ENCODE results near the gene RASGRP2. TPM values are rescaled to one million over a fixed set of nuclear protein-coding genes. Genes with fewer than 3 reads are reported as not detected.
A peak's percentile ranks its signal among the peaks of the same experiment; 100 is the strongest.

Gene RASGRP2
- total and polyA plus RNA-seq, 2 experiments from 2014 or later, result 30.1 to 50.4 TPM

DNA sequence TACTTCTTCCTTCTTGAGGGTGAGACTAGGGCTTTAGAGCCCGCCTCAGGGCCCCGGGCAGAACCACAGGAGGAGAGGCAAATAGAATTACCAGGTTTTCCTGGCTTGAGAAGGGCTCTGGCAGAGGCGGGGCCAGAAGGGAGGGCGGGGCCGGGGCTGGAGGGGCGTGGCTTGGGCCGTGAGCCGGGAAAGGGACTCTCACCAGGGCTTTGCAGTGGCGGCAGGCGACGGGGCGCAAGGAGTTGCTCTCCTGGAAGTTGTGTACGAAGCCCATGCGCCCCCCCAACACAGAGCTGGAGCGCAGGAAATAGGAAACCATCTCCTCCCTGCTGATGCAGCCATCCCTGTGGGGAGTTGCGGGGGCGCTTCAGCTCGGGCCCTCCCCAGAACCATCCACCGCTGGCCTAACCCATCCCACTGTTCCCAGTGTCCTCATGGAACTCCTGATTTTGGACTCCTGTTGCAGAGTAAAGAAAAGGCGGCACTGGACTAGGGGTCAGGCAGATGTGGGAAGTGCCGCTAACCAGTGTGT, 14.0 kb downstream of the RASGRP2 start:
- peak overlapping the region; percentile 87 for H2AFZ ChIP-seq
- no peaks in the 10 kb centered on the region for H3K36me3 ChIP-seq (ENCODE audit: insufficient read depth)
- Mint-ChIP-seq H3K27me3 (ENCODE audit: insufficient read depth, low read depth, poor library complexity) (peaks cover 19% of the 10 kb centered on the region), H3K27ac (0 out of 2 replicates have a peak overlapping the region, but pooled peaks have one; percentile 78), H3K4me3 (peak overlapping the region; percentile 61), H3K4me1 (peaks cover 49% of the 10 kb centered on the region), H3K9me3 (no peaks in the 10 kb centered on the region; the same call in 2 of the 3 replicates), H3K36me3 (ENCODE audit: low read depth) (peaks cover 41% of the 10 kb centered on the region)
- DNase-seq (ENCODE audit: low spot score) (peak; percentile 89), ATAC-seq (peak; percentile 85)
- H3K27ac ChIP-seq (ENCODE audit: low read depth), result peak overlapping the region; percentile 7; the same call in 1 of the 2 replicates
- TF ChIP-seq, protein P1, sequence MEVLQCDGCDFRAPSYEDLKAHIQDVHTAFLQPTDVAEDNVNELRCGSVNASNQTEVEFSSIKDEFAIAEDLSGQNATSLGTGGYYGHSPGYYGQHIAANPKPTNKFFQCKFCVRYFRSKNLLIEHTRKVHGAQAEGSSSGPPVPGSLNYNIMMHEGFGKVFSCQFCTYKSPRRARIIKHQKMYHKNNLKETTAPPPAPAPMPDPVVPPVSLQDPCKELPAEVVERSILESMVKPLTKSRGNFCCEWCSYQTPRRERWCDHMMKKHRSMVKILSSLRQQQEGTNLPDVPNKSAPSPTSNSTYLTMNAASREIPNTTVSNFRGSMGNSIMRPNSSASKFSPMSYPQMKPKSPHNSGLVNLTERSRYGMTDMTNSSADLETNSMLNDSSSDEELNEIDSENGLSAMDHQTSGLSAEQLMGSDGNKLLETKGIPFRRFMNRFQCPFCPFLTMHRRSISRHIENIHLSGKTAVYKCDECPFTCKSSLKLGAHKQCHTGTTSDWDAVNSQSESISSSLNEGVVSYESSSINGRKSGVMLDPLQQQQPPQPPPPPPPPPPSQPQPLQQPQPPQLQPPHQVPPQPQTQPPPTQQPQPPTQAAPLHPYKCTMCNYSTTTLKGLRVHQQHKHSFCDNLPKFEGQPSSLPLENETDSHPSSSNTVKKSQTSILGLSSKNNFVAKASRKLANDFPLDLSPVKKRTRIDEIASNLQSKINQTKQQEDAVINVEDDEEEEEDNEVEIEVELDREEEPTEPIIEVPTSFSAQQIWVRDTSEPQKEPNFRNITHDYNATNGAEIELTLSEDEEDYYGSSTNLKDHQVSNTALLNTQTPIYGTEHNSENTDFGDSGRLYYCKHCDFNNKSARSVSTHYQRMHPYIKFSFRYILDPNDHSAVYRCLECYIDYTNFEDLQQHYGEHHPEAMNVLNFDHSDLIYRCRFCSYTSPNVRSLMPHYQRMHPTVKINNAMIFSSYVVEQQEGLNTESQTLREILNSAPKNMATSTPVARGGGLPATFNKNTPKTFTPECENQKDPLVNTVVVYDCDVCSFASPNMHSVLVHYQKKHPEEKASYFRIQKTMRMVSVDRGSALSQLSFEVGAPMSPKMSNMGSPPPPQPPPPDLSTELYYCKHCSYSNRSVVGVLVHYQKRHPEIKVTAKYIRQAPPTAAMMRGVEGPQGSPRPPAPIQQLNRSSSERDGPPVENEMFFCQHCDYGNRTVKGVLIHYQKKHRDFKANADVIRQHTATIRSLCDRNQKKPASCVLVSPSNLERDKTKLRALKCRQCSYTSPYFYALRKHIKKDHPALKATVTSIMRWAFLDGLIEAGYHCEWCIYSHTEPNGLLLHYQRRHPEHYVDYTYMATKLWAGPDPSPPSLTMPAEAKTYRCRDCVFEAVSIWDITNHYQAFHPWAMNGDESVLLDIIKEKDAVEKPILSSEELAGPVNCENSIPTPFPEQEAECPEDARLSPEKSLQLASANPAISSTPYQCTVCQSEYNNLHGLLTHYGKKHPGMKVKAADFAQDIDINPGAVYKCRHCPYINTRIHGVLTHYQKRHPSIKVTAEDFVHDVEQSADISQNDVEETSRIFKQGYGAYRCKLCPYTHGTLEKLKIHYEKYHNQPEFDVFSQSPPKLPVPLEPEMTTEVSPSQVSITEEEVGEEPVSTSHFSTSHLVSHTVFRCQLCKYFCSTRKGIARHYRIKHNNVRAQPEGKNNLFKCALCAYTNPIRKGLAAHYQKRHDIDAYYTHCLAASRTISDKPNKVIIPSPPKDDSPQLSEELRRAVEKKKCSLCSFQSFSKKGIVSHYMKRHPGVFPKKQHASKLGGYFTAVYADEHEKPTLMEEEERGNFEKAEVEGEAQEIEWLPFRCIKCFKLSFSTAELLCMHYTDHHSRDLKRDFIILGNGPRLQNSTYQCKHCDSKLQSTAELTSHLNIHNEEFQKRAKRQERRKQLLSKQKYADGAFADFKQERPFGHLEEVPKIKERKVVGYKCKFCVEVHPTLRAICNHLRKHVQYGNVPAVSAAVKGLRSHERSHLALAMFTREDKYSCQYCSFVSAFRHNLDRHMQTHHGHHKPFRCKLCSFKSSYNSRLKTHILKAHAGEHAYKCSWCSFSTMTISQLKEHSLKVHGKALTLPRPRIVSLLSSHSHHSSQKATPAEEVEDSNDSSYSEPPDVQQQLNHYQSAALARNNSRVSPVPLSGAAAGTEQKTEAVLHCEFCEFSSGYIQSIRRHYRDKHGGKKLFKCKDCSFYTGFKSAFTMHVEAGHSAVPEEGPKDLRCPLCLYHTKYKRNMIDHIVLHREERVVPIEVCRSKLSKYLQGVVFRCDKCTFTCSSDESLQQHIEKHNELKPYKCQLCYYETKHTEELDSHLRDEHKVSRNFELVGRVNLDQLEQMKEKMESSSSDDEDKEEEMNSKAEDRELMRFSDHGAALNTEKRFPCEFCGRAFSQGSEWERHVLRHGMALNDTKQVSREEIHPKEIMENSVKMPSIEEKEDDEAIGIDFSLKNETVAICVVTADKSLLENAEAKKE (CRISPR knock-in tag; IDR thresholded peaks at IDR 0.05), result no peak
- TF ChIP-seq POLR2AphosphoS5 (IDR thresholded peaks at IDR 0.05; ENCODE audit: low read depth) (peak; percentile 56; the same call in 1 of the 2 replicates), ZNF114 (CRISPR knock-in tag; IDR thresholded peaks at IDR 0.05) (no peak), STAT1 (IDR thresholded peaks at IDR 0.05; ENCODE audit: unreplicated experiment) (no peak), CTCF (conservative IDR thresholded peaks at IDR 0.05; ENCODE audit: low read depth in 2 of 2) (no peak)
- H3F3A ChIP-seq (replicated peaks; ENCODE audit: low read depth), result peaks cover 14% of the 10 kb centered on the region
- no peaks in the 10 kb centered on the region for H3K79me2 ChIP-seq (replicated peaks; ENCODE audit: insufficient read depth)
- no peaks in the 10 kb centered on the region for H3K27me3 ChIP-seq (ENCODE audit: insufficient read depth)
- H3K4me3 ChIP-seq, result peak overlapping the region; percentile 49
- peaks cover 46% of the 10 kb centered on the region for H3K4me1 ChIP-seq (ENCODE audit: insufficient read depth)
- H3K4me2 ChIP-seq, result peak overlapping the region; percentile 84
- no peaks in the 10 kb centered on the region for H3K9me2 ChIP-seq (ENCODE audit: insufficient read depth)
- H4K20me1 ChIP-seq (replicated peaks; ENCODE audit: insufficient read depth), result no peaks in the 10 kb centered on the region

Measured in GM23338 (cell line).